Measurements from ENCODE around the gene CDK5. TPM values are rescaled to one million over a fixed set of nuclear protein-coding genes. Genes with fewer than 3 reads are reported as not detected.

Gene CDK5
- total and polyA plus RNA-seq, 10 of the 15 experiments (the other 5 are each of a cell fraction or from before 2014, with no cell fraction given) = 1.5 to 33.4 (median 21.6) TPM

DNA sequence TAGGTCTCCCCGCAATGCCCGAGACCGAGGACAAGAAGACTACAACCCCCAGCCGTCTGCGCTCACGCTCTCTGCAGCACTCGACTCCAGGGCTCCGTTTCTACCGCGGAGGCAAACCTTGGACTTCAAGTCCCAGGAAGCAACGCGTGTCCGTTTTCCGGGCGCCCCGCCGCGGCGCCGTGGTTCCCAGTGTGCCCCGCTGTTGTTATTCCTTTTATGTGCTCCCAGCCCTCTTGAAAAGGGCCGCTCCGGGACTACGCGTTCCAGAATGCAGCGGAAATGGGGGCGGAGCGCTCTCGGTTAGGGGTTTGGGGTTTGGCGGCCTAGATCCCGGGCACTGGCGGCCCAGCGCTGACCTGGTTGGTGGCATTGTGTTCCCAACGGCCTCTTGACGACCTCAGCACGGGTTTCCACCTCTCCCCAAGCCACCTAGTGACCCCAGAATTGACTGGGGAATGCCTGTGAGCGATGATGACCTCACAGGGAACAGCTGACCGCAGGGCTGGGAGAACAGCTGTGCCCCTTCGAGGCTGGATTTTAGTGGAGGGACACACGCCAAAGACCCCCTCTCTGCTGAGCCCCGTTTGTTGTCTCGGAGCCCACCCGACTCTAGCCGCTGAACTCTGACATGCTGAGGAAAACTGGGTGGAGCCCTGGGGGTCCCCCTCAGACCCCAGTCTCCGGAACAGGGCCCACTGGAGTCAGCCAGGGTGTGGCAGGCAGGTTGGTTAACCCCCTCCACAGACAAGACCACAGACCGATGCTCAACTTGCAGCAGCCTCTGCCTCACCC lies 488 bp upstream of the CDK5 start:
- Histone ChIP-seq H3K27me3 (replicated peaks in 1 of 2; ENCODE audit: control insufficient read depth in 2 of 2, insufficient read depth in 2 of 2, low read length in 1 of 2) (no peaks in the 10 kb centered on the region), H3K36me3 (ENCODE audit: control insufficient read depth in 2 of 2, insufficient read depth in 2 of 2, low read length in 1 of 2) (no peaks in the 10 kb centered on the region), H3K79me2 (ENCODE audit: control insufficient read depth, insufficient read depth, low read length) (peaks cover 21% of the 10 kb centered on the region), H4K20me1 (ENCODE audit: control insufficient read depth, insufficient read depth) (no peaks in the 10 kb centered on the region), H3K4me1 (ENCODE audit: control insufficient read depth, insufficient read depth, low read length) (peaks cover 24% of the 10 kb centered on the region), H3K9me3 (replicated peaks; ENCODE audit: control insufficient read depth, insufficient read depth, low read length) (no peaks in the 10 kb centered on the region), H3K9ac (ENCODE audit: control insufficient read depth, insufficient read depth, low read length) (peak overlapping the region; percentile 86), H3K4me2 (ENCODE audit: control insufficient read depth, insufficient read depth) (peak overlapping the region; percentile 98), H2AFZ (ENCODE audit: control insufficient read depth, low read depth, low read length) (peak overlapping the region; percentile 92), H3K27ac (ENCODE audit: control insufficient read depth, insufficient read depth) (peak overlapping the region; percentile 88), H3K4me3 (peak overlapping the region; percentile 99)
- ChIA-PET RAD21 (ENCODE audit: unreplicated experiment) (no interaction called here), CTCF (interaction anchor here (0.6 to 1.6 kb wide), 7 partner anchors 22 to 252 kb away, joined by 3 to 8 read pairs (median 3); partner anchors contain the start of genes ABCB8, FASTK and TMUB1), POLR2A (interaction anchor here (0.5 to 1.4 kb wide), 6 partner anchors 23 to 137 kb away, joined by 3 to 9 read pairs (median 4); partner anchors contain the start of genes AGAP3, FASTK and TMUB1), SMC1A (ENCODE audit: uncharacterized antibody, unreplicated experiment) (interaction anchor here (1.0 kb wide), 3 partner anchors 25 to 29 kb away, joined by 3 to 5 read pairs (median 3); partner anchors contain the start of gene TMUB1)
- under 1% methylated on average over 46 of the region's 46 CpGs for WGBS (ENCODE audit: insufficient coverage, insufficient replicate concordance, low lambda C conversion rate, missing lambda C conversion rate)
- in situ Hi-C loops (cut with MboI) (no loop called here), intact Hi-C loops (cut with micrococcal nuclease; ENCODE audit: unreplicated experiment) (loop anchor here (1.0 to 2.0 kb wide), 4 partner anchors 22 to 53 kb away; partner anchors contain the start of genes ABCB8 and FASTK)
- BruUV-seq (replicated peaks) = TSS peak; percentile 80
- peak; percentile 100 for FAIRE-seq
- peak; percentile 95 for DNase-seq (ENCODE audit: low read depth, low spot score)
- peak; percentile 93 for ATAC-seq
- TF ChIP-seq MTA2 (IDR thresholded peaks at IDR 0.05; ENCODE audit: low read depth) (0 out of 2 replicates have a peak, but pooled peaks have one; percentile 39), CBX3 (IDR thresholded peaks at IDR 0.05; ENCODE audit: borderline replicate concordance, low read depth) (no peak), MEF2A (IDR thresholded peaks at IDR 0.05; ENCODE audit: insufficient read depth, low read depth, low read length) (no peak), HCFC1 (IDR thresholded peaks at IDR 0.05; ENCODE audit: low read length) (peak; percentile 99), FOS (IDR thresholded peaks at IDR 0.05; ENCODE audit: borderline replicate concordance, extremely low read depth, insufficient read length) (no peak), ZNF207 (IDR thresholded peaks at IDR 0.05; ENCODE audit: borderline replicate concordance) (no peak; the same call in 1 of the 2 replicates)
- TF ChIP-seq, protein P1, sequence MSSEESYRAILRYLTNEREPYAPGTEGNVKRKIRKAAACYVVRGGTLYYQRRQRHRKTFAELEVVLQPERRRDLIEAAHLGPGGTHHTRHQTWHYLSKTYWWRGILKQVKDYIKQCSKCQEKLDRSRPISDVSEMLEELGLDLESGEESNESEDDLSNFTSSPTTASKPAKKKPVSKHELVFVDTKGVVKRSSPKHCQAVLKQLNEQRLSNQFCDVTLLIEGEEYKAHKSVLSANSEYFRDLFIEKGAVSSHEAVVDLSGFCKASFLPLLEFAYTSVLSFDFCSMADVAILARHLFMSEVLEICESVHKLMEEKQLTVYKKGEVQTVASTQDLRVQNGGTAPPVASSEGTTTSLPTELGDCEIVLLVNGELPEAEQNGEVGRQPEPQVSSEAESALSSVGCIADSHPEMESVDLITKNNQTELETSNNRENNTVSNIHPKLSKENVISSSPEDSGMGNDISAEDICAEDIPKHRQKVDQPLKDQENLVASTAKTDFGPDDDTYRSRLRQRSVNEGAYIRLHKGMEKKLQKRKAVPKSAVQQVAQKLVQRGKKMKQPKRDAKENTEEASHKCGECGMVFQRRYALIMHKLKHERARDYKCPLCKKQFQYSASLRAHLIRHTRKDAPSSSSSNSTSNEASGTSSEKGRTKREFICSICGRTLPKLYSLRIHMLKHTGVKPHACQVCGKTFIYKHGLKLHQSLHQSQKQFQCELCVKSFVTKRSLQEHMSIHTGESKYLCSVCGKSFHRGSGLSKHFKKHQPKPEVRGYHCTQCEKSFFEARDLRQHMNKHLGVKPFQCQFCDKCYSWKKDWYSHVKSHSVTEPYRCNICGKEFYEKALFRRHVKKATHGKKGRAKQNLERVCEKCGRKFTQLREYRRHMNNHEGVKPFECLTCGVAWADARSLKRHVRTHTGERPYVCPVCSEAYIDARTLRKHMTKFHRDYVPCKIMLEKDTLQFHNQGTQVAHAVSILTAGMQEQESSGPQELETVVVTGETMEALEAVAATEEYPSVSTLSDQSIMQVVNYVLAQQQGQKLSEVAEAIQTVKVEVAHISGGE (CRISPR knock-in tag; IDR thresholded peaks at IDR 0.05) = no peak
- TF ChIP-seq, protein P2, sequence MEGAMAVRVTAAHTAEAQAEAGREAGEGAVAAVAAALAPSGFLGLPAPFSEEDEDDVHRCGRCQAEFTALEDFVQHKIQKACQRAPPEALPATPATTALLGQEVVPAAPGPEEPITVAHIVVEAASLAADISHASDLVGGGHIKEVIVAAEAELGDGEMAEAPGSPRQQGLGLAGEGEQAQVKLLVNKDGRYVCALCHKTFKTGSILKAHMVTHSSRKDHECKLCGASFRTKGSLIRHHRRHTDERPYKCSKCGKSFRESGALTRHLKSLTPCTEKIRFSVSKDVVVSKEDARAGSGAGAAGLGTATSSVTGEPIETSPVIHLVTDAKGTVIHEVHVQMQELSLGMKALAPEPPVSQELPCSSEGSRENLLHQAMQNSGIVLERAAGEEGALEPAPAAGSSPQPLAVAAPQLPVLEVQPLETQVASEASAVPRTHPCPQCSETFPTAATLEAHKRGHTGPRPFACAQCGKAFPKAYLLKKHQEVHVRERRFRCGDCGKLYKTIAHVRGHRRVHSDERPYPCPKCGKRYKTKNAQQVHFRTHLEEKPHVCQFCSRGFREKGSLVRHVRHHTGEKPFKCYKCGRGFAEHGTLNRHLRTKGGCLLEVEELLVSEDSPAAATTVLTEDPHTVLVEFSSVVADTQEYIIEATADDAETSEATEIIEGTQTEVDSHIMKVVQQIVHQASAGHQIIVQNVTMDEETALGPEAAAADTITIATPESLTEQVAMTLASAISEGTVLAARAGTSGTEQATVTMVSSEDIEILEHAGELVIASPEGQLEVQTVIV (IDR thresholded peaks at IDR 0.05; ENCODE audit: borderline replicate concordance, partially characterized antibody) = peak; percentile 64
- TF ChIP-seq, protein P3, sequence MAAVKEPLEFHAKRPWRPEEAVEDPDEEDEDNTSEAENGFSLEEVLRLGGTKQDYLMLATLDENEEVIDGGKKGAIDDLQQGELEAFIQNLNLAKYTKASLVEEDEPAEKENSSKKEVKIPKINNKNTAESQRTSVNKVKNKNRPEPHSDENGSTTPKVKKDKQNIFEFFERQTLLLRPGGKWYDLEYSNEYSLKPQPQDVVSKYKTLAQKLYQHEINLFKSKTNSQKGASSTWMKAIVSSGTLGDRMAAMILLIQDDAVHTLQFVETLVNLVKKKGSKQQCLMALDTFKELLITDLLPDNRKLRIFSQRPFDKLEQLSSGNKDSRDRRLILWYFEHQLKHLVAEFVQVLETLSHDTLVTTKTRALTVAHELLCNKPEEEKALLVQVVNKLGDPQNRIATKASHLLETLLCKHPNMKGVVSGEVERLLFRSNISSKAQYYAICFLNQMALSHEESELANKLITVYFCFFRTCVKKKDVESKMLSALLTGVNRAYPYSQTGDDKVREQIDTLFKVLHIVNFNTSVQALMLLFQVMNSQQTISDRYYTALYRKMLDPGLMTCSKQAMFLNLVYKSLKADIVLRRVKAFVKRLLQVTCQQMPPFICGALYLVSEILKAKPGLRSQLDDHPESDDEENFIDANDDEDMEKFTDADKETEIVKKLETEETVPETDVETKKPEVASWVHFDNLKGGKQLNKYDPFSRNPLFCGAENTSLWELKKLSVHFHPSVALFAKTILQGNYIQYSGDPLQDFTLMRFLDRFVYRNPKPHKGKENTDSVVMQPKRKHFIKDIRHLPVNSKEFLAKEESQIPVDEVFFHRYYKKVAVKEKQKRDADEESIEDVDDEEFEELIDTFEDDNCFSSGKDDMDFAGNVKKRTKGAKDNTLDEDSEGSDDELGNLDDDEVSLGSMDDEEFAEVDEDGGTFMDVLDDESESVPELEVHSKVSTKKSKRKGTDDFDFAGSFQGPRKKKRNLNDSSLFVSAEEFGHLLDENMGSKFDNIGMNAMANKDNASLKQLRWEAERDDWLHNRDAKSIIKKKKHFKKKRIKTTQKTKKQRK (IDR thresholded peaks at IDR 0.05; ENCODE audit: low read depth, low read length) = no peak
- TF ChIP-seq, protein P4, sequence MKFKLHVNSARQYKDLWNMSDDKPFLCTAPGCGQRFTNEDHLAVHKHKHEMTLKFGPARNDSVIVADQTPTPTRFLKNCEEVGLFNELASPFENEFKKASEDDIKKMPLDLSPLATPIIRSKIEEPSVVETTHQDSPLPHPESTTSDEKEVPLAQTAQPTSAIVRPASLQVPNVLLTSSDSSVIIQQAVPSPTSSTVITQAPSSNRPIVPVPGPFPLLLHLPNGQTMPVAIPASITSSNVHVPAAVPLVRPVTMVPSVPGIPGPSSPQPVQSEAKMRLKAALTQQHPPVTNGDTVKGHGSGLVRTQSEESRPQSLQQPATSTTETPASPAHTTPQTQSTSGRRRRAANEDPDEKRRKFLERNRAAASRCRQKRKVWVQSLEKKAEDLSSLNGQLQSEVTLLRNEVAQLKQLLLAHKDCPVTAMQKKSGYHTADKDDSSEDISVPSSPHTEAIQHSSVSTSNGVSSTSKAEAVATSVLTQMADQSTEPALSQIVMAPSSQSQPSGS (IDR thresholded peaks at IDR 0.05; ENCODE audit: low read length) = no peak
